ENCODE results near the gene BEX3.

DNA sequence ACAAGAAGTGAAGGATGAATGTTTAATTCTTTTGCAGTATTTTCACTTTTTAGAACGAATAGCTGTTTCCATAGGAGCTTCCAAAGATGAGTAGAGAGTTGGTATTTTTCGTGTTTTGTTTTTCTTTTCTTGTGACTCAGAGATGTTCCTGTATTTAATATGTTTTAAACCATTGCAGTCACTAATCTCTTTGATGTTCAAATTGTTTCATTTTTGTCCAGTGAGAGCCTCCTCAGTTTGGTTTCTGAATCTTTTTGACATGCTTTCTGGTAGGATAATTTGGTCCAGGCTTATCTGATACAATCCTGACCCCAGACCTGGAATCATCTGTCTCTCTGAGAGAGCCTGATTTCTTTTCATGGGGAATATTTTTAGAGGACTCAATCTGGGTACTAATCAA is 41.6 kb downstream of the BEX3 start:
- TF ChIP-seq, protein P1, sequence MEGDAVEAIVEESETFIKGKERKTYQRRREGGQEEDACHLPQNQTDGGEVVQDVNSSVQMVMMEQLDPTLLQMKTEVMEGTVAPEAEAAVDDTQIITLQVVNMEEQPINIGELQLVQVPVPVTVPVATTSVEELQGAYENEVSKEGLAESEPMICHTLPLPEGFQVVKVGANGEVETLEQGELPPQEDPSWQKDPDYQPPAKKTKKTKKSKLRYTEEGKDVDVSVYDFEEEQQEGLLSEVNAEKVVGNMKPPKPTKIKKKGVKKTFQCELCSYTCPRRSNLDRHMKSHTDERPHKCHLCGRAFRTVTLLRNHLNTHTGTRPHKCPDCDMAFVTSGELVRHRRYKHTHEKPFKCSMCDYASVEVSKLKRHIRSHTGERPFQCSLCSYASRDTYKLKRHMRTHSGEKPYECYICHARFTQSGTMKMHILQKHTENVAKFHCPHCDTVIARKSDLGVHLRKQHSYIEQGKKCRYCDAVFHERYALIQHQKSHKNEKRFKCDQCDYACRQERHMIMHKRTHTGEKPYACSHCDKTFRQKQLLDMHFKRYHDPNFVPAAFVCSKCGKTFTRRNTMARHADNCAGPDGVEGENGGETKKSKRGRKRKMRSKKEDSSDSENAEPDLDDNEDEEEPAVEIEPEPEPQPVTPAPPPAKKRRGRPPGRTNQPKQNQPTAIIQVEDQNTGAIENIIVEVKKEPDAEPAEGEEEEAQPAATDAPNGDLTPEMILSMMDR (IDR thresholded peaks at IDR 0.05): no peak
- no peak for TF ChIP-seq POLR2A (IDR thresholded peaks at IDR 0.05)

Data from testis (tissue), 2 donors.